GM10266 (cell line): ENCODE measurements around the gene COL19A1.
"Not testable (repeated sequence)": the region's sequence is repeated elsewhere in the genome, so short reads cannot be mapped to it uniquely, and the experiment has no call there.

Experiments
- DNase-seq: peaks from one replicate; pipeline ENCODE4 v3.0.0; 2012; ENCODE audit errors: extremely low spot score
- CTCF ChIP-seq: IDR thresholded peaks from 2 replicates; pipeline ENCODE4 v1.5.1; 2012; ENCODE audit warnings: mild to moderate bottlenecking, low read depth; ENCODE audit not compliant: control insufficient read depth, insufficient read depth; ENCODE audit errors: missing control alignments

Gene COL19A1

GRCh38 chr6:69888482-69889233, 22.3 kb downstream of the COL19A1 start:
- no peak for DNase-seq
- no peak for TF ChIP-seq CTCF

GRCh38 chr6:69889234-69889974, 23.0 kb downstream of the COL19A1 start:
- not testable (repeated sequence) for DNase-seq

GRCh38 chr6:69892561-69892960, 26.2 kb downstream of the COL19A1 start:
- not testable (repeated sequence) for DNase-seq

- not testable (repeated sequence) for DNase-seq
Measured at GRCh38 chr6:69893266-69893665, 26.9 kb downstream of the COL19A1 start.

GRCh38 chr6:69894578-69895347, 28.4 kb downstream of the COL19A1 start:
- DNase-seq, result no peak

GRCh38 chr6:69895396-69895795, 29.0 kb downstream of the COL19A1 start:
- DNase-seq, result no peak
- TF ChIP-seq CTCF, result no peak

More at GRCh38 chr6:69894578-69895347, 28.4 kb downstream of the COL19A1 start:
- TF ChIP-seq CTCF, result no peak

- no peak for TF ChIP-seq CTCF
- no peak for DNase-seq
Measured at GRCh38 chr6:69900869-69901268, 34.5 kb downstream of the COL19A1 start.

GRCh38 chr6:69901361-69901760, 35.0 kb downstream of the COL19A1 start:
- DNase-seq, result no peak
- TF ChIP-seq CTCF, result no peak
